BLaER1 treated with 17β-estradiol and CSF1 and Interleukin-3, amounts not matched to agents 10 nM and 100 nM (cell line): ENCODE data around the gene PCBD1.
"Not testable (repeated sequence)": the region's sequence is repeated elsewhere in the genome, so short reads cannot be mapped to it uniquely, and the experiment has no call there.

Source experiments
- H3K27ac ChIP-seq, 11 experiments: shearing (Covaris generic); formaldehyde crosslinking; 2 replicates each; pipeline ENCODE4 v1.8.1; 2022
- H3K27me3 ChIP-seq, 11 experiments: shearing (Covaris generic); formaldehyde crosslinking; 2 replicates each; pipeline ENCODE4 v1.8.1; 2022
- H3K36me3 ChIP-seq, 11 experiments: shearing (Covaris generic); formaldehyde crosslinking; 2 replicates each; pipeline ENCODE4 v1.8.1; 2022
- H3K4me1 ChIP-seq, 10 experiments: shearing (Covaris generic); formaldehyde crosslinking; 2 replicates each; pipeline ENCODE4 v1.8.1; 2022
- H3K4me2 ChIP-seq, 11 experiments: shearing (Covaris generic); formaldehyde crosslinking; 2 replicates each; pipeline ENCODE4 v1.8.1; 2022
- H3K4me3 ChIP-seq, 10 experiments: shearing (Covaris generic); formaldehyde crosslinking; 2 replicates each; pipeline ENCODE4 v1.8.1; 2022
- H3K9ac ChIP-seq, 11 experiments: shearing (Covaris generic); formaldehyde crosslinking; 2 replicates each; pipeline ENCODE4 v1.8.1; 2022
- H3K9me3 ChIP-seq, 11 experiments: shearing (Covaris generic); formaldehyde crosslinking; replicated peaks in 1 of 11; 2 replicates each; pipeline ENCODE4 v1.8.1; 2022
- H4K20me1 ChIP-seq, 11 experiments: shearing (Covaris generic); formaldehyde crosslinking; 2 replicates each; pipeline ENCODE4 v1.8.1; 2022
- Cebpa-rat ChIP-seq, 11 experiments: shearing (Covaris generic); IDR thresholded peaks; 2 replicates each; pipeline ENCODE4 v1.8.1; 2022

The PCBD1 gene

DNA sequence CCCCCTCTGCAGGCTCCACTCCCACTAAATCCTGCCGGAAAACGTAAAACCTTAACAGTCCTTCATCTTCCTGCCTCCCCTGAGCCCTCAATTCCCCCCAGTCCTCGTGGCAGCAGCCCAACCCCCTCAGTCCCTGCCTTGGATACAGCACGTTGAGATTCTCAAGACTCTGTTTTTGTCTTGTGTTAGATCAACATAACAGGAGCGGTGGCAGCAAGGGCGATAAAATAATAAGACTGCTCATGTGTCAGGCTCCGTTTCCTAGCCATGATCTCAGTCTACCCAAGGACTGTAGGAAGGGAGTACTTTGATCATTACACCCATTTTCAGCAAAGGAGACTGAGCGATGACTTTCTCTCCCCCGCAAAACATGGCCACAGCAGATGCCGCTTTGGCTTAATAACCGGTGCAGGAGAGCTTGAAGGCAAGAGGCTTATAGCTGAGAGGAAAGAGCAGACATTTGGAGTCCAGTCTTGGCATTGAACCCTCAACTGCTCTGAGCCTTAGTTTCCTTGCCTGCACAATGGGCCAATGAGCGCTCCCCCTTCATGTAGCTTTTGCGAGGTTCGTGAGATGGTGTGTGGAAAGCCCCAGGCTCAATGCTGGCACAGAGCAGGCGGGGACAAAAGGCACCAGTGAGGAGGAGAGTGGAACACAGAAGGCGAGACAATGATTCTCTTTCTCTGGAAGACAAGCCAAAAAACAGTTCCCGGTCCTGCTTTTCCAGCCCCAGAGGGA, 42.1 kb upstream of the PCBD1 start:
- Histone ChIP-seq H3K27me3 (no peaks in the 10 kb centered on the region), H3K4me1 (peaks cover 24 to 39% (median 31%) of the 10 kb centered on the region in 10 experiments), H3K9ac (no peak overlapping the region), H3K4me3 (no peak overlapping the region), H4K20me1 (no peaks in the 10 kb centered on the region), H3K4me2 (no peak overlapping the region), H3K9me3 (no peaks in the 10 kb centered on the region), H3K36me3 (no peaks in the 10 kb centered on the region), H3K27ac (no peak overlapping the region)
- no peak for TF ChIP-seq Cebpa-rat (IDR thresholded peaks at IDR 0.05)

DNA sequence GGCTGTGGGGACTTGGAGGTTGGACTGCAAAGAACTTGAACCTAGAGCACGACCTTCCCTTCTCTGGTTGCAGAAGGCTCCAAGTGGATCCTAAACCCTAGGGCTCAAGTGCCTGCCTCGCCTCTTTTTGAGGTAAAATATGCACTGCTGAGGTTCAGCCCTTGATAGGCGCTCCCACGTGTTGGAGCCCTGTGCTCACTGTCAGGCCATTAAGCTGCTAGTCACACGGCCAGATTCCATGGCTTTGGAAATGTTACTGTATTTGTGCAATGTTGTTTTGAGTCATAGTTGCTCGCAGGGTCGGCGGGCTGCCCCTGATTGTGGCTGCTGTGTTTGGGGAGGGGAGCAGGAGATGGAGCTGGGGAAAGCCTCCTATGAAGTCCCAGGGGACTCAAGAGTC, 39.8 kb upstream of the PCBD1 start:
- peak overlapping the region; percentile 23 to 65 (median 48); a peak in 21 of 22 replicates for H3K4me2 ChIP-seq
- H3K9ac ChIP-seq, result peak overlapping the region in 2 of 11 experiments; percentile 16 to 26; a peak in 1 of 22 replicates
- no peak overlapping the region for H3K27ac ChIP-seq
- TF ChIP-seq Cebpa-rat (IDR thresholded peaks at IDR 0.05), result no peak
- no peaks in the 10 kb centered on the region for H3K9me3 ChIP-seq
- H3K4me3 ChIP-seq, result no peak overlapping the region
- no peaks in the 10 kb centered on the region for H3K27me3 ChIP-seq
- H3K4me1 ChIP-seq, result peaks cover 12 to 26% (median 19%) of the 10 kb centered on the region in 10 experiments
- H4K20me1 ChIP-seq, result no peaks in the 10 kb centered on the region
- no peaks in the 10 kb centered on the region for H3K36me3 ChIP-seq

DNA sequence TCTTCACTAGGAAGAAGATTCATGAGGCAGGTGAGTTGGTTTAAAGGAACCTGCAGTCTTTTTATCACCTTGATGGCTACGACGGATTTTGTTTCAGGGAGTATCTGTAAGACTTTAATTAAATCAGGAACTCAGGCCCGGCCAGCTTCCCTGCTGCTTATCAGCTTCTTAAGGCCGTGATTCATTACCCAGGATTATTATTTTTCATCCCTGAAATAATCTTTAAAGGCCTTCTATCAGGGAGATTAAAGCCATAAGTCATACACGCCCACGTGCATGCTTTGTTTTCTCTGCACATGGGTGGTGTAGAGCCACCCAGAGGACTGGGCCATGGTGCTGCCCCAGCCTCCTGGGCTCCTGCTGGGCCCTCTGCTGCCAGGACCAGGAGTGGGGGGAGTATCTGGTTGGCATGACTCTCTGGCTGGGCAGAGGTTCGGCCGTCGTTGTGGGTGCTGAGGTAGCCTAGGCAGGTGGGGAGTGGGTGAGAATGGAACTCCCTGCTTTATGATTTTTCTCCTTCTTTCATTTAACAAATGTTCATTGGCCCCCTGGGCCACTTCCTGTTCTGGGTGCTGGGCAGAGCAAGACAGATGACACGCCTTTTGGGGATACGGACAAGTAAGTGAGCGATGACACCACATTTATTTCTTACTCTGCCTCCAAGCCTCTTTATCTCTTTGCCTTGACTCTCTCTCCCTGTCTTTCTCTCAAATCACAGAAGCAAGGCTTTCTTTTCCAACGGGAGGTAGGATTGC, 39.0 kb upstream of the PCBD1 start:
- Histone ChIP-seq H3K4me1 (peaks cover 12 to 26% (median 19%) of the 10 kb centered on the region in 10 experiments), H3K36me3 (no peaks in the 10 kb centered on the region), H3K27me3 (no peaks in the 10 kb centered on the region), H3K4me2 (peak overlapping the region in 10 of 11 experiments; percentile 23 to 65 (median 47); a peak in 17 of 22 replicates), H4K20me1 (0 out of 22 replicates have a peak, but pooled peaks cover 0 to under 1% (median 0%) of the 10 kb centered on the region in 11 experiments), H3K9ac (peak overlapping the region in 3 of 11 experiments; percentile 5 to 16 (median 9); a peak in 1 of 22 replicates), H3K4me3 (no peak overlapping the region), H3K9me3 (no peaks in the 10 kb centered on the region), H3K27ac (peak overlapping the region in 1 of 11 experiments; percentile 5; a peak in 1 of 22 replicates)
- no peak for TF ChIP-seq Cebpa-rat (IDR thresholded peaks at IDR 0.05)

DNA sequence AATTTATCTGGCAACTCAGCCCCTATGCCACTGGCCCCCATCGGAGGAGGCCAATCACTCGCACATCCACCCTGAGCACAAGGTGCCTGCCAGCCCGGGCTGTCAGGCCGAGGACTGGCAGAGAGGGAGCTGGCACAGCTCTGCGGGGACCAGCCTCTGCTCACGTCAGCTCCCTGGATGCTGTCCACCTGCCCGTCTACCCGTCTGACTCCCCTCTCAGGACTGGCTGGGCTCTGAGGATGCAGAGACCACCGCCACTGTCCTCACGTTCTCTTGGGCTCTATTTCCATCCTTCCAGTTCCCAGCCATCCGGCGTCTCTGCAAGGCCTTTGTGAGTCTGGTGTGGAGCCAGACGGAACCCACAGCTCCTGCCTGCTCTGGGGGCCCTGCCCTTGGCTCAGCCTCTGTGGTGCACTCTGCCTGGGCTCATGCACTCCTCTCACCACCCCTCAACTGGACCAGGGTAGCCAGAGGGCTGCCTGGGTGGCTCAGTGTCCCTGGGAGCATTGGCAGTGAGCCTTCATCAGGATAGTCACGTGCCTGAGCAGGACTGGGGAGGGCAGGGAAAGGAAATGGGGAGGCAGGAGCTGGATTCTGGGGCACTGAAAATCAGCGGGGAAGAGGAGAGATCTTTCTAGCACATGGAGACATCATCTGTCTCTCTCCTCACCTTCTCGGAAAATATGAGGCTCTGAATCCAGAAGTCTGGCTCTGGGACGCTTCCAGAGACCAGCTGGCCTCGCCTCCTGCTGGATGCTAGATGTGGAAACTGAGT, 38.0 kb upstream of the PCBD1 start:
- H3K4me2 ChIP-seq, result 0 out of 22 replicates have a peak overlapping the region, but pooled peaks of 1 of the 11 experiments have one; percentile 40
- H3K9ac ChIP-seq, result no peak overlapping the region
- TF ChIP-seq Cebpa-rat (IDR thresholded peaks at IDR 0.05), result no peak
- 0 out of 22 replicates have a peak, but pooled peaks cover 0 to 8% (median 0%) of the 10 kb centered on the region in 11 experiments for H4K20me1 ChIP-seq
- H3K27me3 ChIP-seq, result no peaks in the 10 kb centered on the region
- no peaks in the 10 kb centered on the region for H3K36me3 ChIP-seq
- H3K27ac ChIP-seq, result no peak overlapping the region
- H3K4me1 ChIP-seq, result peaks cover 12 to 25% (median 19%) of the 10 kb centered on the region in 10 experiments
- H3K9me3 ChIP-seq, result no peaks in the 10 kb centered on the region
- no peak overlapping the region for H3K4me3 ChIP-seq

DNA sequence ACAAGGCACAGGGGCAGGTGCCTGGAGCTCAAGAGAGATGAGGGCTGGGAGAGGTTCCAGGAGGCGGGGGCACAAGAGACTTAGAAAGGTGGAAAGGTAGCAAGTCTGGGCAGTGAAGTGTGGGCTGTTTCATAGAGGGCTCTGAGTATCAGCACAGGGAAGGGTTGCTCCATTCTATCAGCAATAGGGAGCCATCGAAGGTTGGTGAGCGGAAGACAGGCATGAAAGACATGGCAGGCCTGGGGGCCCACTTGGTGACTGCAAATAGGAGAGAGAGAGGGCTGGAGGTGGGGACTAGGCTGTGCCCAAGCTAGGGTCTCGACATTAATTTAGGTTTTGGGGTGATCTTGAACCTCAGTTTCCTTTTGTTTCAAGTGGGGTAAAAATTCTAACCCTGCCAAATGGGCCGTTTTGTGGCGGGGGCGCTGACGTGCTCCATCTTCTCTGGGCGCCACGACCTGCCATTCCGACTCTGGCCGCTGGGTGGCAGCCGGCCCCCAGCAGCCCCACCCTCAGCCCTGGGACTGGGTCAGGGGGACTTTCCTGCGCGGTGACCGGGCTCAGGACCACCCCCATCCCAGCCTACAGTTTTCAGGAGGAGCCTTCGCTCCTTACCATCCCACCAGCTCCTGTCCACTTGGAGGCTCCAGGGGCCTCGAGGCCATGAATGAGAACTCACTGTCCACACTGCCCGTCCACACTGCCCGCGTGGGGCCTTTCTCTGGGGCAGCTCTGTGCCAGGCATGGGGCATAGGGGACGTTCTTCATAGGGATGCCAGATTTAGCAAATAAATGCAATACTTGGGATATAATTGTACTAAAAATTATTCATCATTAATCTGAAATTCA, 37.2 kb upstream of the PCBD1 start:
- Histone ChIP-seq H3K36me3 (no peaks in the 10 kb centered on the region), H3K27me3 (no peaks in the 10 kb centered on the region), H3K27ac (no peak overlapping the region), H3K9me3 (no peaks in the 10 kb centered on the region), H3K4me3 (no peak overlapping the region), H3K4me1 (peaks cover 12 to 21% (median 19%) of the 10 kb centered on the region in 10 experiments), H4K20me1 (0 out of 22 replicates have a peak, but pooled peaks cover 0 to 8% (median 0%) of the 10 kb centered on the region in 11 experiments), H3K4me2 (no peak overlapping the region), H3K9ac (no peak overlapping the region)
- TF ChIP-seq Cebpa-rat (IDR thresholded peaks at IDR 0.05), result no peak

DNA sequence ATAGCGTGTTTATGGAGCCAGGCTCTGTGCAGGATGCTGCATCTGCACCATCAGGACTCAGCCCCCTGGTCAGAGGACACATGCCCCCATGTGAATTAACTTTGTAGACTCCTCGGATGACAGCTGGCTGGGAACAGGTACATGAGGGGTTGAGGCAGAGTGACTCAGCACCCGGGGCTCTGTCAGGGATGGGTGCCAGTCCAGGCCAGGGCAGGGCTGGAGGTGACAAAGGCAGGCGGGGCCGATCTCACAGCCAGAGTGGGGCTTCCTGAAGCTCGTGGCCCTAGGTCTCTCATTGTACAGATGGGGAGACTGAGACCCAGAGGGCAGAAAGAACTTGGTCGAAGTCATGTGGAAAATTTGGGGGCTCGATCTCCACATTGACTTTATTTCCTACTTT, 35.3 kb upstream of the PCBD1 start:
- no peak overlapping the region for H3K4me2 ChIP-seq
- no peaks in the 10 kb centered on the region for H3K36me3 ChIP-seq
- no peak overlapping the region for H3K4me3 ChIP-seq
- H3K9ac ChIP-seq, result 0 out of 22 replicates have a peak overlapping the region, but pooled peaks of 1 of the 11 experiments have one; percentile 23
- no peak for TF ChIP-seq Cebpa-rat (IDR thresholded peaks at IDR 0.05)
- 0 out of 22 replicates have a peak, but pooled peaks cover 0 to 4% (median 0%) of the 10 kb centered on the region in 11 experiments for H3K27me3 ChIP-seq
- 0 out of 22 replicates have a peak, but pooled peaks cover 0 to 12% (median 0%) of the 10 kb centered on the region in 11 experiments for H4K20me1 ChIP-seq
- no peak overlapping the region for H3K27ac ChIP-seq
- no peaks in the 10 kb centered on the region for H3K9me3 ChIP-seq
- peaks cover 14 to 25% (median 23%) of the 10 kb centered on the region in 10 experiments for H3K4me1 ChIP-seq

DNA sequence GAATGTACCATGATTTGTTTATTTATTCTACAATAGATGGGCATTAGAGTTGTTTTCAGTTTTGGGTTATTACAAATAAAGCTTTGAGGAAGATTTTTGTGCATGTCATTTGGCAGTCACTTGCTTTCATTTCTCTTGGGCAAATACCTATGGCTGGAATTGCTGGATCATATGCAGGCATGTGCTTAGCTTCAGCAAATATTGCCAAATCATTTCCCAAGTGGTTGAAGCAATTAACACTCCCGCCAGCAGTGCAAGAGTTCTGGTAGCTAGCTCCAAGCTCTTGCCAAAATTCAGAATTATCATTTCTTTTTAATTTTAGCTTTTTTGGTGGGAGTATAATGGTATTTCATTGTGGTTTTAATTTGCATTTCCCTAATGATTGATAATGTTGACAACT, 32.9 kb upstream of the PCBD1 start:
- Histone ChIP-seq H3K27ac (no peak overlapping the region), H3K9me3 (no peaks in the 10 kb centered on the region), H3K4me2 (no peak overlapping the region), H3K27me3 (0 out of 22 replicates have a peak, but pooled peaks cover 0 to 4% (median 0%) of the 10 kb centered on the region in 11 experiments), H3K4me1 (peaks cover 0 to 9% (median 6%) of the 10 kb centered on the region in 10 experiments; a peak in 11 of 20 replicates), H3K4me3 (no peak overlapping the region), H3K36me3 (no peaks in the 10 kb centered on the region), H3K9ac (no peak overlapping the region), H4K20me1 (peaks cover 0 to 24% (median 0%) of the 10 kb centered on the region in 11 experiments; a peak in 1 of 22 replicates)
- TF ChIP-seq Cebpa-rat (IDR thresholded peaks at IDR 0.05), result no peak

DNA sequence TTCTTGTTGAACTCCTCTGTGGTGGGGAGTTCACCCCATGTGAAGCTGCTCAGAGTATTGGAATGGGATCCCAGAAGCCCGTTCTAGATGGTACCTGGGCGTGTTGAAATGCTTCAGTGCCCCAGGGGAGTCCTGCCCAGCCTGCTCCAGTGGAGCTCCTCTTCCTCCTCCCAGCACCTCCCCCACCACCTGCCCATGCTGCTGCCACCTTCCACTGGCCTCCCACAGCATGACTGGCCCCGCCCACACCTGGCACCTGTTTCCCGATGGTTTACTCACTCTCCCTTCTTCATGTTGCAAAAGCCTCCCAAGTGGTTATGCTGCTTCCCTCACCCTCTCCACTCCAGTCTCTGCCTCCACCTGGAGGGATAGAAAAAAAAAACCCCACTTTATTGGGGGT, 32.2 kb upstream of the PCBD1 start:
- peaks cover 0 to 9% (median 6%) of the 10 kb centered on the region in 10 experiments; a peak in 11 of 20 replicates for H3K4me1 ChIP-seq
- H3K9ac ChIP-seq, result no peak overlapping the region
- no peaks in the 10 kb centered on the region for H3K36me3 ChIP-seq
- H3K9me3 ChIP-seq, result no peaks in the 10 kb centered on the region
- H3K4me2 ChIP-seq, result no peak overlapping the region
- H4K20me1 ChIP-seq, result peaks cover 0 to 28% (median 0%) of the 10 kb centered on the region in 11 experiments; a peak in 1 of 22 replicates
- no peak overlapping the region for H3K4me3 ChIP-seq
- no peak for TF ChIP-seq Cebpa-rat (IDR thresholded peaks at IDR 0.05)
- 0 out of 22 replicates have a peak, but pooled peaks cover 0 to 4% (median 0%) of the 10 kb centered on the region in 11 experiments for H3K27me3 ChIP-seq
- H3K27ac ChIP-seq, result no peak overlapping the region

DNA sequence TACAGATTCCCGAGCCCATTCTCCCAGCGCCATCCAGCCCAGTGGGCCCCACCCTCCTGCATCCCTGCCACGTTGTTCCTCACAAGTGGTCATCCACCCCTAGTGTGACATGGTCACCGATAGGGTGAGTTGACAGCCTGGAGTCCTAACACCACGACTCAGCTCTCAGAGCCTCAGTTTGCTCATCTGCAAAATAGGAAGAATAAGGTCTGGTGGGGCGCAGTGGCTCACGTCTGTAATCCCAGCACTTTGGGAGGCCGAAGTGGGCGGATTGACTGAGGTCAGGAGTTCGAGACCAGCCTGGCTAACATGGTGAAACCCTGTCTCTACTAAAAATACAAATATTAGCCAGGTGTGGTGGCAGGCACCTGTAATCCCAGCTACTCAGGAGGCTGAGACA, 31.5 kb upstream of the PCBD1 start:
- not testable (repeated sequence) for H3K27ac ChIP-seq, H3K4me1 ChIP-seq, H3K9me3 ChIP-seq, H3K4me2 ChIP-seq, H3K9ac ChIP-seq, H3K36me3 ChIP-seq, H3K27me3 ChIP-seq, H3K4me3 ChIP-seq
- peaks cover 0 to 28% (median 0%) of the 10 kb centered on the region in 11 experiments; a peak in 1 of 22 replicates for H4K20me1 ChIP-seq
